ENCODE measurements around the gene MAP7. TPM values are rescaled to one million over a fixed set of nuclear protein-coding genes. Genes with fewer than 3 reads are reported as not detected.

Gene MAP7
- total RNA-seq, 1 donor from 2014 or later: 101 TPM

GRCh38 chr6:136522636-136523035 lies 27.6 kb downstream of the MAP7 start:
- Mint-ChIP-seq H3K9me3 (ENCODE audit: low read depth) (no peaks in the 10 kb centered on the region), H3K27ac (no peak overlapping the region), H3K4me1 (ENCODE audit: low read depth) (peaks cover 60% of the 10 kb centered on the region), H3K27me3 (no peaks in the 10 kb centered on the region), H3K36me3 (ENCODE audit: insufficient read depth) (peaks cover 7% of the 10 kb centered on the region), H3K4me3 (ENCODE audit: low read depth) (no peak overlapping the region)
- DNase-seq (ENCODE audit: low spot score, unreplicated experiment): no peak
- no peak for TF ChIP-seq CTCF (IDR thresholded peaks at IDR 0.05; ENCODE audit: unreplicated experiment)

GRCh38 chr6:136521911-136522310 lies 28.3 kb downstream of the MAP7 start:
- no peaks in the 10 kb centered on the region for H3K9me3 Mint-ChIP-seq (ENCODE audit: low read depth)
- no peak overlapping the region for H3K4me3 Mint-ChIP-seq (ENCODE audit: low read depth)
- H3K4me1 Mint-ChIP-seq (ENCODE audit: low read depth): peaks cover 57% of the 10 kb centered on the region
- no peak for TF ChIP-seq CTCF (IDR thresholded peaks at IDR 0.05; ENCODE audit: unreplicated experiment)
- no peaks in the 10 kb centered on the region for H3K27me3 Mint-ChIP-seq
- DNase-seq (ENCODE audit: low spot score, unreplicated experiment): no peak
- H3K27ac Mint-ChIP-seq: peak overlapping the region; percentile 25
- peaks cover 7% of the 10 kb centered on the region for H3K36me3 Mint-ChIP-seq (ENCODE audit: insufficient read depth)

GRCh38 chr6:136521427-136521826 lies 28.8 kb downstream of the MAP7 start:
- no peak overlapping the region for H3K4me3 Mint-ChIP-seq (ENCODE audit: low read depth)
- peaks cover 53% of the 10 kb centered on the region for H3K4me1 Mint-ChIP-seq (ENCODE audit: low read depth)
- TF ChIP-seq CTCF (IDR thresholded peaks at IDR 0.05; ENCODE audit: unreplicated experiment): no peak
- peaks cover 7% of the 10 kb centered on the region for H3K36me3 Mint-ChIP-seq (ENCODE audit: insufficient read depth)
- H3K27me3 Mint-ChIP-seq: no peaks in the 10 kb centered on the region
- H3K27ac Mint-ChIP-seq: peak overlapping the region; percentile 25
- no peaks in the 10 kb centered on the region for H3K9me3 Mint-ChIP-seq (ENCODE audit: low read depth)
- no peak for DNase-seq (ENCODE audit: low spot score, unreplicated experiment)

GRCh38 chr6:136520517-136520916 lies 29.7 kb downstream of the MAP7 start:
- TF ChIP-seq CTCF (IDR thresholded peaks at IDR 0.05; ENCODE audit: unreplicated experiment): no peak
- no peaks in the 10 kb centered on the region for H3K9me3 Mint-ChIP-seq (ENCODE audit: low read depth)
- peaks cover 7% of the 10 kb centered on the region for H3K36me3 Mint-ChIP-seq (ENCODE audit: insufficient read depth)
- no peak overlapping the region for H3K4me3 Mint-ChIP-seq (ENCODE audit: low read depth)
- no peak overlapping the region for H3K27ac Mint-ChIP-seq
- H3K4me1 Mint-ChIP-seq (ENCODE audit: low read depth): peaks cover 52% of the 10 kb centered on the region
- H3K27me3 Mint-ChIP-seq: no peaks in the 10 kb centered on the region
- DNase-seq (ENCODE audit: low spot score, unreplicated experiment): no peak

GRCh38 chr6:136517582-136517981 lies 32.6 kb downstream of the MAP7 start:
- H3K4me3 Mint-ChIP-seq (ENCODE audit: low read depth): no peak overlapping the region
- no peaks in the 10 kb centered on the region for H3K9me3 Mint-ChIP-seq (ENCODE audit: low read depth)
- DNase-seq (ENCODE audit: low spot score, unreplicated experiment): no peak
- H3K27me3 Mint-ChIP-seq: no peaks in the 10 kb centered on the region
- H3K36me3 Mint-ChIP-seq (ENCODE audit: insufficient read depth): peaks cover 24% of the 10 kb centered on the region
- H3K4me1 Mint-ChIP-seq (ENCODE audit: low read depth): peaks cover 44% of the 10 kb centered on the region
- TF ChIP-seq CTCF (IDR thresholded peaks at IDR 0.05; ENCODE audit: unreplicated experiment): no peak
- no peak overlapping the region for H3K27ac Mint-ChIP-seq
